Measurements from ENCODE around the gene NME5. TPM values are rescaled to one million over a fixed set of nuclear protein-coding genes. Genes with fewer than 3 reads are reported as not detected.

NME5 gene
- total RNA-seq, 1 experiment from 2014 or later: 0.44 TPM

GRCh38 chr5:138110266-138110963 lies 28.8 kb downstream of the NME5 start:
- CTCF ChIA-PET: no interaction called here
- intact Hi-C loops (cut with micrococcal nuclease): no loop called here

GRCh38 chr5:138109463-138110265 lies 29.6 kb downstream of the NME5 start:
- no peaks in the 10 kb centered on the region for H4K20me1 ChIP-seq (ENCODE audit: low read length)
- DNase-seq (peak; percentile 47), ATAC-seq (peak; percentile 60)
- peaks cover 16% of the 10 kb centered on the region; the same call in 1 of the 2 replicates for H3K4me1 ChIP-seq (ENCODE audit: insufficient read depth, low read length)
- no peak overlapping the region for H2AFZ ChIP-seq (ENCODE audit: low read length)
- no peaks in the 10 kb centered on the region for H3F3A ChIP-seq (ENCODE audit: low read length, unreplicated experiment)
- POLR2A ChIA-PET (ENCODE audit: unreplicated experiment): no interaction called here
- H3K36me3 ChIP-seq (ENCODE audit: low read depth, low read length): no peaks in the 10 kb centered on the region
- intact Hi-C loops (cut with micrococcal nuclease): no loop called here
- no peak overlapping the region for H3K27ac ChIP-seq (ENCODE audit: low read length)
- H3K4me2 ChIP-seq (ENCODE audit: low read length): no peak overlapping the region
- no peak overlapping the region for H3K9ac ChIP-seq (ENCODE audit: low read length)
- CTCF ChIA-PET: no interaction called here
- BruUV-seq (replicated peaks): no TSS peak
- no peak for TF ChIP-seq EZH2 (IDR thresholded peaks at IDR 0.05; ENCODE audit: low read length, unreplicated experiment)
- TF ChIP-seq EZH2phosphoT487 (IDR thresholded peaks at IDR 0.05; ENCODE audit: borderline replicate concordance, low read length): no peak
- no peak for TF ChIP-seq CTCF (conservative IDR thresholded peaks at IDR 0.05; ENCODE audit: low read depth, low read length)
- H3K4me3 ChIP-seq (ENCODE audit: low read length): no peak overlapping the region
- no peaks in the 10 kb centered on the region for H3K9me2 ChIP-seq (replicated peaks; ENCODE audit: low read length)
- H3K9me3 ChIP-seq (ENCODE audit: low read length): no peaks in the 10 kb centered on the region
- no peaks in the 10 kb centered on the region for H3K27me3 ChIP-seq (ENCODE audit: low read length)
- no peaks in the 10 kb centered on the region for H3K79me2 ChIP-seq (ENCODE audit: low read length)

More at GRCh38 chr5:138110266-138110963, 28.8 kb downstream of the NME5 start:
- H3K9me2 ChIP-seq (replicated peaks; ENCODE audit: low read length): no peaks in the 10 kb centered on the region
- DNase-seq (peak; percentile 12), ATAC-seq (peak; percentile 37)
- no peaks in the 10 kb centered on the region for H3F3A ChIP-seq (ENCODE audit: low read length, unreplicated experiment)
- BruUV-seq (replicated peaks): no TSS peak
- peaks cover 16% of the 10 kb centered on the region; the same call in 1 of the 2 replicates for H3K4me1 ChIP-seq (ENCODE audit: insufficient read depth, low read length)
- H2AFZ ChIP-seq (ENCODE audit: low read length): no peak overlapping the region
- POLR2A ChIA-PET (ENCODE audit: unreplicated experiment): no interaction called here
- no peak overlapping the region for H3K4me2 ChIP-seq (ENCODE audit: low read length)
- H3K9me3 ChIP-seq (ENCODE audit: low read length): no peaks in the 10 kb centered on the region
- no peaks in the 10 kb centered on the region for H3K36me3 ChIP-seq (ENCODE audit: low read depth, low read length)
- H3K27me3 ChIP-seq (ENCODE audit: low read length): no peaks in the 10 kb centered on the region
- no peaks in the 10 kb centered on the region for H3K79me2 ChIP-seq (ENCODE audit: low read length)
- H4K20me1 ChIP-seq (ENCODE audit: low read length): no peaks in the 10 kb centered on the region
- H3K9ac ChIP-seq (ENCODE audit: low read length): no peak overlapping the region
- TF ChIP-seq EZH2 (IDR thresholded peaks at IDR 0.05; ENCODE audit: low read length, unreplicated experiment) (no peak), EZH2phosphoT487 (IDR thresholded peaks at IDR 0.05; ENCODE audit: borderline replicate concordance, low read length) (no peak), CTCF (conservative IDR thresholded peaks at IDR 0.05; ENCODE audit: low read depth, low read length) (no peak)
- H3K4me3 ChIP-seq (ENCODE audit: low read length): no peak overlapping the region
- H3K27ac ChIP-seq (ENCODE audit: low read length): no peak overlapping the region

- Histone ChIP-seq H3K27me3 (ENCODE audit: low read length) (no peaks in the 10 kb centered on the region), H3K4me2 (ENCODE audit: low read length) (no peak overlapping the region), H3K36me3 (ENCODE audit: low read depth, low read length) (no peaks in the 10 kb centered on the region), H3K27ac (ENCODE audit: low read length) (no peak overlapping the region), H2AFZ (ENCODE audit: low read length) (no peak overlapping the region), H3K4me1 (ENCODE audit: insufficient read depth, low read length) (peaks cover 16% of the 10 kb centered on the region; the same call in 1 of the 2 replicates), H3K4me3 (ENCODE audit: low read length) (no peak overlapping the region), H3K9ac (ENCODE audit: low read length) (no peak overlapping the region), H4K20me1 (ENCODE audit: low read length) (no peaks in the 10 kb centered on the region), H3K79me2 (ENCODE audit: low read length) (no peaks in the 10 kb centered on the region), H3F3A (ENCODE audit: low read length, unreplicated experiment) (no peaks in the 10 kb centered on the region), H3K9me3 (ENCODE audit: low read length) (no peaks in the 10 kb centered on the region), H3K9me2 (replicated peaks; ENCODE audit: low read length) (no peaks in the 10 kb centered on the region)
- POLR2A ChIA-PET (ENCODE audit: unreplicated experiment): no interaction called here
- DNase-seq: no peak
- TF ChIP-seq EZH2 (IDR thresholded peaks at IDR 0.05; ENCODE audit: low read length, unreplicated experiment) (no peak), CTCF (conservative IDR thresholded peaks at IDR 0.05; ENCODE audit: low read depth, low read length) (no peak), EZH2phosphoT487 (IDR thresholded peaks at IDR 0.05; ENCODE audit: borderline replicate concordance, low read length) (no peak)
- intact Hi-C loops (cut with micrococcal nuclease): no loop called here
- ATAC-seq: no peak
- BruUV-seq (replicated peaks): no TSS peak
- CTCF ChIA-PET: no interaction called here
Measured at GRCh38 chr5:138107213-138107612, 32.0 kb downstream of the NME5 start.

Data from PC-3 (cell line).